ENCODE results near the gene KREMEN2.
"Not testable (repeated sequence)": the region's sequence is repeated elsewhere in the genome, so short reads cannot be mapped to it uniquely, and the experiment has no call there.

Gene KREMEN2

DNA sequence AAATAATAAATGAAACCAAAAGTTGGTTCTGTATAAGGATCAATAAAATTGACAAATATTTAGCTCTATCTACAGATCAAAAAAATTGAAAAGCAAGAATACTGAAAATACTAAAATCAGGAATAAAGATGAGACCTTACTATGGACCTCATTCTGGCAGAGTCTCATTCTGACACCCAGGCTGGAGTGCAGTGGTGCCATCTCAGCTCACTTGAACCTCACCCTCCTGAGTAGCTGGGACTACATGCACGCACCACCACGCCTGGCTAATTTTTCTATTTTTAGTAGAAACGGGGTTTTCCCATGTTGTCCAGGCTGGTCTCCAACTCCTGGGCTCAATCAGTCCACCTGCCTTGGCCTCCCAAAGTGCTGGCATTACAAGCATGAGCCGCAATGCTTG, 22.0 kb upstream of the KREMEN2 start:
- no peak for DNase-seq

DNA sequence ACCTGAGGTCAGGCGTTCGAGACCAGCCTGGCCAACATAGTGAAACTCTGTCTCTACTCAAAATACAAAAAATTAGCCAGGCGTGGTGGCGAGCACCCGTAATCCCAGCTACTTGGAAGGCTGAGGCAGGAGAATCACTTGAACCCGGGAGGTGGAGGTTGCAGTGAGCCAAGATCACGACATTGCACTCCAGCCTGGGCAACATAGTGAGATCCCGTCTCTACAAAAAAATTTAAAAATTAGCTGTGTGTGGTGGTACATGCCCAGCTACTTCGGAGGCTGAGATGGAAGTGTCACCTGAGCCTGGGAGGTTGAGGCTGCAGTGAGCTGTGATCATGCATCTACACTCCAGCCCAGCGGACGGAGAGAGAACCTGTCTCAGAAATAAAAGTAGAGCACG, 20.4 kb upstream of the KREMEN2 start:
- not testable (repeated sequence) for DNase-seq

DNA sequence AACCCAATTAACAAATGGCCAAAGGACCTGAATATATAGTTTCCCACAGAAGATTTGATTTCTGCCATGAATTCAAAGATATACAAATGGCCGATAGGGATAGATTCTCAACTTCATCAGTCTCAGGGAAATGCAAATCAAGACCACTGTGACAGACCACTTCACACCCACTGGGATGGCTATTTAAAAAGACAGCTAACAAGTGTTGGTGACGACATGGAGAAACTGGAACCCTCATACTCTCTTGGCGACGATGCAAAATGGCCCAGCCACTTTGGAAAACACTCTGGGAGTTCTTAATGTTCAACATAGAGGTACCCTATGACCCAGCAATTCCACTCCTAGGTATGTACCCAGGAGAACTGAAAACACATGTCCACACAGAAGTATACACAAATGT, 17.4 kb upstream of the KREMEN2 start:
- no peak for DNase-seq

DNA sequence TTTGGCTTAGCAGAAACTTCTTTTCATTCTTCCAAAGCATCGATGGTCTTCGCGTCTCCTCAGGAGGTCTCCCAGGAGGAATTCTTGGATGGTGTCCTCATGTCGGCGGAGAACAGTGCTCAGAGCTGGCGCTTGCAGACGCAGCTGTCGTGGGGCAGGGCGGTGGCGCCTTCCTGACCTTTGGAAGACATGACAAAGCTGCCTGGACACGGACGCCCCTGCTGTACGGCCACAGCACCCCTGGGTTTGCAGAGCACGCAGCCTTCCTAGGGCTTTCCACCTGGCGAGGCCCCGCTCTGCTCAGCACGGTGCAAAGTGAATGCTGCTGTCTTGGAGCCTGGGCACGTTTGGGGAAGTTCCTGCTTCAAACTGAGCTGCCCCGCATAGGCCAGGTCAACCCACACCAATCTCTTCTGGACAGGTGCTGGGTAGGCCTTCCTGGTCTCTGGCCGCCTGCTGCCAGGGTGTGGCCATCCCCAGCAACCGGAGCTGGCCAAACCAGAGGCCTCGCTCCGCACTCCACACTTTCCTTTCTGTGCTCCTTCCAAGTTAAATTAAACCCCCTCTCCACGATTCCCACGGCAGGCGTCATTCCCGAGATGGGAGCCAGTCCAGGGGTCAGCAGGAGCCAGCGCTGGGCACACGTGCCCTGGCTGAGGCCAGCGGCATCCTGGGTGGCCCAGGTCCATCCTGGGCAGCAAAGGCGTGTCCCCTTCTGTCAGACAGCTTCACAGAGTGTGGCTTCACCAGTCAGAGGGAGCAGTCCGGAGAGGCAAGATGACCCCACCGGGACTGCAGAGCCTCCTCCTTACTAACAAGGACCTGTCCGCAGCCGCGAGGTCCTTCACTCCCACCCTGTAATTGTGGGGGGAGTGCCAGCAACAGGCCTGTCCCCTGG, 15.0 kb upstream of the KREMEN2 start:
- no peak for DNase-seq

DNA sequence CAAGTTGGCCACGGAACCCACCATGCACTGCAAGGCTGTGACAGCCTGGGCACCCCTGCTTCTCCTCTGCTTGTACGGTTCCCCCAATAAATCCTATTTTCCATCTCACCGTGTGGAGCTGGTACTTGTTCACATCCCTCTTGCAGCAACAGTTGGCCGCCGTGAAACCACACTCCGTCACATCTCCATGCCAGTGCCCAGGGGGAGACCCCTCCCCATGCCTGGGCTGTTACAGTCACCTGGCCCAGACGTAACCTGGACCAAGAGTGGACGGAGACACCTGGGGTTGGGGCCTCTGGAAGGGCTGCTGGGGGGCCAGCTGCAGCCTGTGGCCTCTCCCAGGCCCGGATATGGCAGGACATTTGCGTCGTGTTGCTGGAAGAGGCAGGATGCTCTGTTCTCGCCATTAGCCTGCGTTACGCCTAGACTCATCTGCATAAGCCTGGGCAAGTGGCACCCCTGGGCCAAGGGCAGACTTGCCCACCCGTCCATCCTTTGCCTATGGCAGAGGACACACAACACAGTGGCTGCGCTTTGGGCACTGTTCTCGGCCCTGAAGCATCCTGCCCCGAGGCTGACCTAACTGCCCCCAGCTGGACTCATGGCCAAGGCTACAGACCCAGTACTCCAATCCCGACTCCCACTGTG, 14.2 kb upstream of the KREMEN2 start:
- DNase-seq, result no peak

DNA sequence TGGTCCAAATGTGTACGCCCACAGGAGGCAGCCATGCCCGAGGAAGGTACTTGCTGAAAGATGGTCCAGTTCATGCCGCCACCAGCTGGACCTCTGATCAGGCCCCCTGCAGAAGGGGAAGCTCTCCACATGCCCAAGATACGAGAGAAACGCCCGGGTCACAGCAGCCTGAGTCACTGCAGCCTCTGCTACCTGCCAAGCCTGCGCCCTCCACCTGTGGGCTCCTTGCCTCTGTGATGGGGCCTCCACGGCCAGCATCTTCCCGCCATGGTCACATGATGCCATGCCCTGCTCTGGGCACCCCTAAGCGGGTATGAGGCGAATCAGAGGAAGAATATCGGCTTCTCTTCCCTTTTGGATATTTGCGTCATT, 13.7 kb upstream of the KREMEN2 start:
- DNase-seq, result no peak

DNA sequence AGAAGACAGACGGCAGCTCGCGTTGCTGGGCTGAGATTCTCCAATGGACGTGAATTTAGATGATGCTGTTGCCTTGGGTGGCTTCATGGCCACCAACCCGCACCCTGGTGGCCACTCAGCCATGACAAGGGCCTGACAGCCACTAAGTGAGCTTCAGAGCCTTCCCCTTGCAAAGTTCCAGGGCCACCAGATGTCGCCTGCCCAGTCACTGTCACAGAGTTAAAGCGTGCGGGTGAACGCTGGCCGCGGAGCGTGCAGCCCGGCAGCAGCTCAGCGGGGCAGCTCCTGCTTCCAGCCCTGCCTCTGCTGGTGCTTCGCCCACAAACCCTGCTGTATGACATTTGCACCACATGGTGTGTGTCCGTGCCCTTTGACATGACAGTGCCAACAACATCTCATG, 13.3 kb upstream of the KREMEN2 start:
- DNase-seq, result no peak

DNA sequence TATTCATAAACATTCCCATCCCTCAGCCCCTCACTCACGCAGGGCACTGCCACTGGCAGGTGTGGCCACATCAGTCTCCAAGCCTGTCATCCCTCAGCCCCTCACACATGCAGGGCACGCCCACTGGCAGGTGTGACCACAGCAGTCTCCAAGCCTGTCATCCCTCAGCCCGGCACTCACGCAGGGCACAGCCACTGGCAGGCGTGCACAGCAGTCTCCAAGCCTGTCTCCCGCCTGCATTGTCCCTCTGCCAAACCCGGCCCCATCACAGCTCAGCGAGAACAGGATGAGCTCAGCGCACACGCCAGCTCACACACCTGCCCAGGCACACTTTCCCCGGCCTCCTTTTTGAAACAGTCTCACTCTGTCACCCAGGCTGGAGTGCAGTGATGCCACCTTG, 11.4 kb upstream of the KREMEN2 start:
- no peak for DNase-seq

DNA sequence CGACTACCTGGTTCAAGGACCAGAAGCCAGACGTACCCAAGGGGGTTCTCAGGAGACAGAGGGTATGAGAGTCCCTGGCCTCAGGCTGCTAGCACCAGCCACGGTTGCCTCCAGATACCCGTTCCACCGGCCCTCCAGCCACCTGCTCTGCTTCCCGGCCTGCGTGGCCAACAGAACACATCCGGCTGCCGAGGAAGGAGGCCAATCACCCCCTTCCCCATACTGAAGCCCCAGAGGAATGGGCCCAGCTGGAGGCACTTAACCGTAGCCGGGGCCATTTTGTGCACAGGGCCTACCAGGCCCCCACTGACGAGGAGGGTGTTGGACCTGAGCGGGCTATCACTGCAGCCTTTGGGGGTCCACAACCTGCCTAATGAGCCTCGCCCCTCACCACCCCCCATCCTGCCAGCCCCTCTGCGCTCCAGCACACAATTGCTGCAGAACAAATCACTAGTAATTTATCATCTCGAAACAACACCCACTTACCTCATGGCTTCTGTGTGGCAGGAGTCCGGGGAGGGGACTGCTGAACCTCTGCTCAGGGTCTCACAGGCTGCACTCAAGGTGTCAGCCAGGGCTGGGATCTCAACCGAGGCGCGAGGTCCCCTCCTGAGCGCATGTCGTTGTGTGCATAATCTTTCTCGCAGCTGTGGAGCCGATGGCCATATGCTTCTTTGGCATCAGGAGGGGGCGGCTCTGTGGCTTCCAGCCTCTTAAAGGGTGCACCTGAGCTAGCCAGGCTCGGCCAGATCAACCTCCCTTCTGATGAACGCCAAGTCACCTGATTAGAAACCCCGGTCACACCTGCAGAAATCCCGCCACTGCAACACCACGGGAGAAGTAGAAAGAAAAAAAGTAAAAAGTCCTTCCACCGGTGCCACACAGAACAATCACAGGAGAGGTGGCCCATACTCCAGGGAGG, 10.1 kb upstream of the KREMEN2 start:
- no peak for DNase-seq

DNA sequence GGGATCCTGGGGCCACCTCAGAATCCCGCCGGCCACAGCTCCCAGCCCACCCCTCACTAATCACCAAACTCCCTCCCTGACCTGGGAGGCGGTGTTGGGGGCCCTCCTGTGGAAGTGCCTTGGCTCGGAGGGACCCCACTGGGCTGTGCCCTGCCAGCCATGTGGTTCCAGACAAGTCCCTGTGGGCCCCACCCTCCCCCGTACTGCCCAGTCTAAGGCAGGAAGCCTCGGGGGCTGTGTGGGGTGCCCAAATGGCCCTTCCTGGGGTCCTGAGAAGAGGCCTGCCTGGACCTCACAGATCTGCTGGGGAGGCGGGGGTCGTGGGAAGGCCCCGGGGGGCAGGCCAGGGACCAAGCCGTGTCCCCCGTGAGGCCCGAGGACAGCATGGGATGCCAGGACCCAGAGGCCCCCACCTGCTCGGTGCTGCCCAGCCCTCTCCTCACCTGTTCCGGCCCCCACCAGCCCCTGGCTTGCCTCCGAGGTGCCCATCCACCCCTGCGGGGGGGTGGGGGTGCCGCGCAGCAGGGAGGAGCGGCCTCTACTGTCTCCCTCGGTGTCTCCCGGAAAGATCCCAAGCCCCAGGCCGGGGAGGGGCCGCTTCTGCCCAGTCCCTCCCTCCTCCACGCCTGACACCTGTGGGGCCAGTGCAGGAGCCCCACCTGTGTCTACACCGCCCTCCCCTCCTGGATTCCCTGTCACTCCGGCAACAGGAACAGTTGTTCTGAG, 9.3 kb upstream of the KREMEN2 start:
- no peak for DNase-seq

DNA sequence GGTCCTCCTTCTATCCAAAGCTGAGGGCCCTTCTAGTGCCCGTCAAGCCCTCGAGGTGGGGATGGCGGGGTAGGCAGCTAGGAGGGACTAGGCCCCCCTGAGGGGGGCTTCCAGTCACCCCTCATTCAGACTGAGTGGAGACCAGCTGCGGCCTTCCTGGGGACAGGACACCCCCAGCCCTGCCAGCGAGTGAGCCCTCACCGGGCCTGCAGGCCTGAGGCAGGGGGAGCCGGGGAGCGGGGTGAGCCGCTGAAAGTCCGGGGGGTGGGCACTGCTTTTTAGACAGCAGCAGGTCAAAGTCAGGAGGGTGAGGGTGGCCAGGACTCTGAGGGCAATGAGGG, 8.7 kb upstream of the KREMEN2 start:
- no peak for DNase-seq

DNA sequence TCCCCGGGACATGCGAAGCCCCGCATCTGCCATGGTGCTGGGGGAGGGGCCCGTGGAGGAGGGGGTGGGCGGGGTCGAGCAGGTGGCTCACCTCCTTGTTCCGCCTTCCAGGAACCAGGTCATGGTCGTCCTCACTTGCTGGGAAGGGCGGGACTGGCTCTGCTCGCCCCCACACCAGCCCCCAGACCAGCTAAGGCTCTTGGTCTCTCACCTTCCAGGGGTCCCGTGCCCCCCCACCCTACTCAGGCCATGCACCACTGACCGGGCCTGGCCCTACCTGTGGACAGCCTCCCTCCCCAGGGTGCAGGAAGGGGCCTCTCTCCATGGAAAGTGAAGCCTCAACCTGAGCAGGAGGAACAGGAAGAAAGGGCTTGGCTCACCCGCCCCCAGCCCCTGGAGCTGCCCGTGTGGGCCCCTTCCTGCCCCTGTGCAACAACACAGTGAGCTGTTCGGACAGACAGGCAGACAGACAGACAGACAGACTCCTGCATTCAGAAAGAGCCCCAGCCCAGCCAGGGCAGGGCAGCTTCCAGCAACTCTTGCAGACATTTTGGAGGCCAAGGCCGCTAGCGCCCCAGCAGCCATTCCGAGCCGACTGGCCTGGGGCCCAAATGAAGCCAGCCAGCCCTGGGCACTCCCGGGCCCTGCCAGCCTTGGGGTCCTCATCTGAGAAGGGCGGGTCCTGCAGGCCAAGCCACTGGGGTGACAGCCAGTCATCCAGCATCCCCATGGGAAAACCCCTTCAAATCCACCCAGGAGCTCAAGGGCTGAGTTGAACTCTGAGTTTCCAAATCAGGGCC, 8.1 kb upstream of the KREMEN2 start:
- DNase-seq, result no peak

DNA sequence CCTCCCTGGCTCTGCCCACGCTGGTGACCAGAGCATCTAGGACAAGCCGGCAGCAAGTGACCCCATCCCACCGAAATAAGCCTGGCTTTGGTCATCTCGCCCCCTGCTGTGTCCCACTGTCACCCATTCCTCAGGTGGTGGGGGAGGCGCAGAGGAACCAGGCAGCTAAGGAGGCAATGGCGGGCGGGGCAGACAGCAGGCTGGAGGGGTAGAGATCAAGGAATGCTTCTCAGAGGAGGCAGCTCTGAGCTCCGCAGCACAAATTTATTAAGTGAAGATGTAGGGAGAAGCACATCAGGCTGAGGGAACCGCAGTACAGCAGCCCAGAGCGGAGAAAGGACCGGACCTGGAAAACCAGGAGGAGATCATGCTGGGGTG, 7.5 kb upstream of the KREMEN2 start:
- DNase-seq, result no peak

DNA sequence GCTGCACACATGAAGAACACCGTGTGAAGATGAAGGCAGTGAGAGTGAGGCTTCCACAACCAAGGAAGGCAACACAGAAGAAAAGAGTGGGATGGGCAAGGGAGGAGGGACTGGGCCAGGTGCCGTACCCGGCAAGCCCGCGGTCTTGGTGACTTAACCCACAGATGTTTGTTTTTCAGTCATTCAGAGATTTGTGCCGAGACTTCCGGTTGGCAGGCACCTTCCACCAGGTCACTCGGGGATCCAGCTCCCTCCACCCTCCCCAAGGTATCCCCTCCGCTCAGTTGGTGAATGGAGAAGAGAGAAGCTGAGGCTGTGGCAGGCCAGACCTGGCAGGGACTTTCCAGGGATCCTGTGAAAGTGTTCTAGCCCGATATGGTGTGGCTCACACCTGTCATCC, 4.9 kb upstream of the KREMEN2 start:
- no peak for DNase-seq

DNA sequence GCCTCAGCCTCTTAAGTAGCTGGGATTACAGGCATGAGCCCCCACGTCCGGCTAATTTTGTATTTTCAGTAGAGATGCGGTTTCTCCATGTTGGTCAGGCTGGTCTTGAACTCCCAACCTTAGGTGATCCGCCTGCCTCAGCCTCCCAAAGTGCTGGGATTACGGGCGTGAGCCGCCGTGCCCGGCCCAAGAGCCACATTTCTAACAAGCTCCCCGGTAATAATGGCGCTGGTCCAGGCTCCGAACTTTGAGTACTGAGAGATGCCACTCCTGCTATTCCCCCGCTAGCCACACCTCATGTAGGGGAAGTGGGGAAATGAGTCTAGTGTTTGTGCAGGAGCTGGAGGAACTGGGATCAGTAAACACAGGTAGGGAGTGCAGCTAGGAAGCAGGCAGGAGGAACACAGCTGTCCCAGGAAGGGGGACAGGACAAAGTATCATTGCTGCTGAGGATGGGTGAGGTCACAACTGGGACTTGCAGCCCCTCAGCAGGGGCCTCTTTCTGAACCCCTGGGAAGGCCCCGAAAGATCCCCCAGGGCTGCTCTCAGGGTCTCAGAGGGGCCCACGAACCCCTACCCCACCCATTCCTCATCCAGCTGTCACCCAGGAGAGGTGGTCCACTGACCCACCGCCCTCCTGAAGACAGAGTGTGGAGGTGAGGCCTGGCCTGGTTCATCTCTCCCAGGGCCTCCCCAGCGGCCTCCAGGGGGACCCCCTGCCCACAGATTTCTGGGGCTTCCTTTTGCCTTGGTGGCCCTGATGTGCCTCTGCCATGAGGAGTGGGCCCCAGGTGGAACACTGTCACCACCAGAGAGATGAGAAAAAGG, 3.7 kb upstream of the KREMEN2 start:
- DNase-seq, result no peak

DNA sequence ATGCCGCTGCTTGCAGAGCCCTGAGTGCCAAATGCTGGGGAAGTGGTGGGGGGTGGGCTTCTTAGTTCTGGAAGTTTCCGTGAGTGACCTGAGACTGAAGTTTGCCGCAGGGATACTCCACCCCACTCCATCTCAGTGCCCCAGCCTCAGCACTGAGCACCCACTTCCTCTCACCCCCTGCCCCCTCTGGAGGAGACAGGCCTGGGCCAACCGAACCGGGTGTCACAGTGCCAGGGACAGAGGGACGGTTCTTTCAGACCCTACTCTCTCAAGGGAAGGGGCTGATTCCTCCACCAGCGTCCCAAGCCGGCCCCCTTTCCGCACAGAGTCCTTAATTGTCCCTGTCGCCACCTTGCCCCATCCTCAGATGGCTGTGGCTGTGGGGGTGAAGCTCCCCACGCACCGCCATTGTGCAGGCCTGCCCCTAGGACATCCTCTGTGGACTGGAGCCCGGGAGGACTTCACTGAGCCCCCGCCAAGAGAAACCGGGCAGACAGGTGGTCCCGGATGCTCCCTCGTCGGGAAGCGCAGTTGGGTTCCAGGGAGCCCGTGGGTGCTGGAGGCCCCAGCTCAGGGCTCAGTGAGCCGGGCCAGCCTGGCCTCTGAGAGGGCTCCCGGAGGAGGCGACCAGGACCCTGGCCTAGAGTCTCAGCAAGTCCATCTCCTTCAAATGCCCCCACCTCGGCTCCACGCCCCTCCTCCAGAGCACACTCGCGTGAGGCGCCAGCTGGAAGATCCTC, 1.6 kb upstream of the KREMEN2 start:
- no peak for DNase-seq

DNA sequence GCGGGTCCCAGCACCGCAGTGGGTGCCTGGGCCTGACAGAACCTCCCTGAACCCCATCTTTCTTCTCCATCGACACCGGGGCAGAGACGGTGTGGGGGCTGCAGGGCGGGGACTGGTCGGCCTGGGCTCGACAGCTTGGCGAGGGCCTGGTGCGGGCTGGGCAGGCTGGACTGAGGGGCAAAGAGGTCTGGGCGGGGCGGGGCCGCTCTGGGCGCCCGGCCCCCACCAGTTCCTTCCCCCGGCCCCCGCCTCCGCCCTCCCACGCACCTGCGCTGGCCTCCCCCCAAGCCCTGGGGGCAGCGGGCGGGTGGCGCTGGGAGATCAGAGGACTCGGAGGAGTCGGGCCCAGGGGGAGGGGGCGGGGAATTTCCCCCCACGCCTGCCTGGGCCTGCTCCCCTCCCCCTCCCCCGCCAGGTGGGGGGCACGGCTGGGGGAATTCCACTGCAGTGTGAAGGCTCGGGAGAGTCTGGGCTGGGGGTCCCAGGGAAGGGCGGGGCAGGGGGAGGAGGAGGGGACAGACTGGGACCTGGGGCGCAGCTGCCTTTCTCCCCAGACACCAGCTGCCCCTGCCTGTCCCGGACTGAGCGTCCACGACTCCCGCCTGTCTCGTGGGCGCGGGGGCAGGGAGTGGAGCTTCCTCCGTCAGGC, 877 bp upstream of the KREMEN2 start:
- DNase-seq, result no peak

DNA sequence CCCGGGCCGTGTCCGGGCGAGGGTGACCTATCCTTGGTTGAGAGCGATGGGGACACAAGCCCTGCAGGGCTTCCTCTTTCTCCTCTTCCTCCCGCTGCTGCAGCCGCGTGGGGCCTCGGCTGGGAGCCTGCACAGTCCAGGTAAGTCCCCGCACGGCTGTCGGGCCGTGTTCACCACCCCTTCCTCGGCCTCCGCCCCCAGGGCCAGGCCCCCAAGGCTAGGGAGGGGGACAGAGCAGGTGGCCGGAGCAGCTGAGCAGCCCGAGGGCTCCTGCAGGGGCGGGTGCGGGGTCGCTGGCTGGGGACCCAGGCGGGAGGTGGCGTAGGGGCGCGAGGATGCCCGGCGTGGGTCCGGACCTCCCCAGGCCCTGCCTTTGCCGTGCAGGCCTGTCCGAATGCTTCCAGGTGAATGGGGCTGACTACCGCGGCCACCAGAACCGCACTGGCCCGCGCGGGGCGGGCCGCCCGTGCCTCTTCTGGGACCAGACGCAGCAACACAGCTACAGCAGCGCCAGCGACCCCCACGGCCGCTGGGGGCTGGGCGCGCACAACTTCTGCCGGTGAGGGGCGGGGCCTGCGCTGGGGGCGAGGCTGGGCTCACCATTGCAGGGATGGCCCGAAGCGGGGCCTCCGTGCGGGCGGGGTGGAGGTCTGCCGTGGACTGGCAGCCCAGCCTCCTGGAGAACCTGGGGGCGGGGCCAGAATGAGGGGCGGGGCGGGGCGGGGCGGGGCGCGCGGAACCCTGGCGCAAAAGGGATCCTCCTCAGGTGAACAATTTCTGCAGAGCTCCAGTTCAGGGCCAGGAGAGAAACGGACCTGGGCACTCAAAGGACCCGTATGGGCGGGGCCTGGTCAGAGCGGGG, 631 bp downstream of the KREMEN2 start:
- peak; percentile 60 to 87 for DNase-seq

Data from NCI-H446 (cell line).